ENCODE data around the gene DSCAM. TPM values are rescaled to one million over a fixed set of nuclear protein-coding genes. Genes with fewer than 3 reads are reported as not detected.

The DSCAM gene
- total RNA-seq, 2 donors from 2014 or later: 18.5 to 25.5 TPM

- Mint-ChIP-seq H3K27ac (no peak overlapping the region), H3K4me1 (peaks cover 7% of the 10 kb centered on the region), H3K36me3 (ENCODE audit: low read depth) (peaks cover 29% of the 10 kb centered on the region), H3K9me3 (no peaks in the 10 kb centered on the region), H3K4me3 (no peak overlapping the region), H3K27me3 (ENCODE audit: insufficient read depth) (no peaks in the 10 kb centered on the region)
- H3K27me3 ChIP-seq (ENCODE audit: control insufficient read depth, insufficient read depth, low read length, poor library complexity, severe bottlenecking): no peaks in the 10 kb centered on the region
- TF ChIP-seq, protein P1, sequence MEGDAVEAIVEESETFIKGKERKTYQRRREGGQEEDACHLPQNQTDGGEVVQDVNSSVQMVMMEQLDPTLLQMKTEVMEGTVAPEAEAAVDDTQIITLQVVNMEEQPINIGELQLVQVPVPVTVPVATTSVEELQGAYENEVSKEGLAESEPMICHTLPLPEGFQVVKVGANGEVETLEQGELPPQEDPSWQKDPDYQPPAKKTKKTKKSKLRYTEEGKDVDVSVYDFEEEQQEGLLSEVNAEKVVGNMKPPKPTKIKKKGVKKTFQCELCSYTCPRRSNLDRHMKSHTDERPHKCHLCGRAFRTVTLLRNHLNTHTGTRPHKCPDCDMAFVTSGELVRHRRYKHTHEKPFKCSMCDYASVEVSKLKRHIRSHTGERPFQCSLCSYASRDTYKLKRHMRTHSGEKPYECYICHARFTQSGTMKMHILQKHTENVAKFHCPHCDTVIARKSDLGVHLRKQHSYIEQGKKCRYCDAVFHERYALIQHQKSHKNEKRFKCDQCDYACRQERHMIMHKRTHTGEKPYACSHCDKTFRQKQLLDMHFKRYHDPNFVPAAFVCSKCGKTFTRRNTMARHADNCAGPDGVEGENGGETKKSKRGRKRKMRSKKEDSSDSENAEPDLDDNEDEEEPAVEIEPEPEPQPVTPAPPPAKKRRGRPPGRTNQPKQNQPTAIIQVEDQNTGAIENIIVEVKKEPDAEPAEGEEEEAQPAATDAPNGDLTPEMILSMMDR (conservative IDR thresholded peaks at IDR 0.05): peak; percentile 55
- H3K9ac ChIP-seq (ENCODE audit: extremely low read depth, low read length, poor library complexity, severe bottlenecking): no peak overlapping the region
- H3K4me1 ChIP-seq (ENCODE audit: control insufficient read depth, insufficient read depth, low read length): no peaks in the 10 kb centered on the region
- no peak overlapping the region for H3K4me3 ChIP-seq (ENCODE audit: low read length)
- H3K9me3 ChIP-seq (ENCODE audit: control insufficient read depth, low read length): no peaks in the 10 kb centered on the region
- H3K36me3 ChIP-seq (ENCODE audit: control insufficient read depth, insufficient read depth, low read length): peaks cover 32% of the 10 kb centered on the region
- no peak for DNase-seq
- WGBS, 2 experiments (ENCODE audit: insufficient coverage in 1 of 2, insufficient read length in 1 of 2): 73 to 100% methylated on average over 1 of the region's 1 CpG
- no peak overlapping the region for H3K27ac ChIP-seq (ENCODE audit: low read depth, low read length)
These were observed 342.1 kb downstream of the DSCAM start for GRCh38 chr21:40504825-40505224.

GRCh38 chr21:40496116-40496515 lies 350.8 kb downstream of the DSCAM start:
- Mint-ChIP-seq H3K9me3 (peaks cover 19% of the 10 kb centered on the region), H3K4me1 (no peaks in the 10 kb centered on the region), H3K27me3 (ENCODE audit: insufficient read depth) (no peaks in the 10 kb centered on the region), H3K36me3 (ENCODE audit: low read depth) (peaks cover 22% of the 10 kb centered on the region), H3K27ac (no peak overlapping the region), H3K4me3 (no peak overlapping the region)
- Histone ChIP-seq H3K36me3 (ENCODE audit: control insufficient read depth, insufficient read depth, low read length) (peaks cover 38% of the 10 kb centered on the region), H3K9ac (ENCODE audit: extremely low read depth, low read length, poor library complexity, severe bottlenecking) (no peak overlapping the region), H3K27me3 (ENCODE audit: control insufficient read depth, insufficient read depth, low read length, poor library complexity, severe bottlenecking) (no peaks in the 10 kb centered on the region), H3K27ac (ENCODE audit: low read depth, low read length) (no peak overlapping the region), H3K9me3 (ENCODE audit: control insufficient read depth, low read length) (peaks cover 23% of the 10 kb centered on the region), H3K4me3 (ENCODE audit: low read length) (no peak overlapping the region), H3K4me1 (ENCODE audit: control insufficient read depth, insufficient read depth, low read length) (no peaks in the 10 kb centered on the region)
- TF ChIP-seq, protein P1 (conservative IDR thresholded peaks at IDR 0.05): no peak
- DNase-seq: no peak

- Histone ChIP-seq H3K4me3 (ENCODE audit: low read length) (peak overlapping the region; percentile 1), H3K27ac (ENCODE audit: low read depth, low read length) (no peak overlapping the region), H3K4me1 (ENCODE audit: control insufficient read depth, insufficient read depth, low read length) (no peaks in the 10 kb centered on the region), H3K9ac (ENCODE audit: extremely low read depth, low read length, poor library complexity, severe bottlenecking) (no peak overlapping the region), H3K9me3 (ENCODE audit: control insufficient read depth, low read length) (peaks cover 25% of the 10 kb centered on the region), H3K36me3 (ENCODE audit: control insufficient read depth, insufficient read depth, low read length) (peaks cover 79% of the 10 kb centered on the region), H3K27me3 (ENCODE audit: control insufficient read depth, insufficient read depth, low read length, poor library complexity, severe bottlenecking) (no peaks in the 10 kb centered on the region)
- H3K4me1 Mint-ChIP-seq: peaks cover 9% of the 10 kb centered on the region
- DNase-seq: no peak
- WGBS, 2 experiments (ENCODE audit: insufficient coverage in 1 of 2, insufficient read length in 1 of 2): 94% methylated on average over 1 of the region's 1 CpG; no CpG with 5 or more reads in 1 of the 2 experiments
- H3K4me3 Mint-ChIP-seq: no peak overlapping the region
- TF ChIP-seq, protein P1 (conservative IDR thresholded peaks at IDR 0.05): no peak
- H3K9me3 Mint-ChIP-seq: peaks cover 29% of the 10 kb centered on the region
- H3K27ac Mint-ChIP-seq: no peak overlapping the region
- peaks cover 55% of the 10 kb centered on the region for H3K36me3 Mint-ChIP-seq (ENCODE audit: low read depth)
- H3K27me3 Mint-ChIP-seq (ENCODE audit: insufficient read depth): no peaks in the 10 kb centered on the region
These were observed 356.6 kb downstream of the DSCAM start for GRCh38 chr21:40490408-40490807.

Measured in endodermal cell (in vitro differentiated cells).